ENCODE results near the gene UBTD2.

UBTD2 gene

GRCh38 chr5:172188893-172189692 lies 94.5 kb downstream of the UBTD2 start:
- no peak for DNase-seq

GRCh38 chr5:172188033-172188892 lies 95.3 kb downstream of the UBTD2 start, which contains the start of gene STK10:
STK10 (minus strand) TSS chr5:172188224; CDS start chr5:172188042, 182 bp downstream.
- DNase-seq: peak; percentile 84

- no peak for DNase-seq
Measured at GRCh38 chr5:172187118-172188032, 96.2 kb downstream of the UBTD2 start.

GRCh38 chr5:172186114-172186695 lies 97.4 kb downstream of the UBTD2 start:
- no peak for DNase-seq

- DNase-seq: no peak
Measured at GRCh38 chr5:172185096-172185461, 98.5 kb downstream of the UBTD2 start.

GRCh38 chr5:172183881-172184280 lies 99.7 kb downstream of the UBTD2 start:
- DNase-seq: no peak

GRCh38 chr5:172182291-172182690 lies 101.3 kb downstream of the UBTD2 start:
- no peak for DNase-seq

GRCh38 chr5:172180936-172181335 lies 102.6 kb downstream of the UBTD2 start:
- no peak for DNase-seq

GRCh38 chr5:172178991-172179989 lies 104.3 kb downstream of the UBTD2 start:
- DNase-seq: no peak

GRCh38 chr5:172178301-172178987 lies 105.1 kb downstream of the UBTD2 start:
- DNase-seq: no peak

GRCh38 chr5:172177176-172177575 lies 106.4 kb downstream of the UBTD2 start:
- no peak for DNase-seq

- DNase-seq: no peak
Measured at GRCh38 chr5:172175263-172175719, 108.3 kb downstream of the UBTD2 start.

- no peak for DNase-seq
Measured at GRCh38 chr5:172173564-172174153, 109.9 kb downstream of the UBTD2 start.

- no peak for DNase-seq
Measured at GRCh38 chr5:172172912-172173563, 110.5 kb downstream of the UBTD2 start.

- no peak for DNase-seq
Measured at GRCh38 chr5:172171118-172171517, 112.4 kb downstream of the UBTD2 start.

- DNase-seq: no peak
Measured at GRCh38 chr5:172170251-172170701, 113.3 kb downstream of the UBTD2 start.

GRCh38 chr5:172169216-172169615 lies 114.3 kb downstream of the UBTD2 start:
- no peak for DNase-seq

GRCh38 chr5:172168311-172168710 lies 115.3 kb downstream of the UBTD2 start:
- DNase-seq: no peak

GRCh38 chr5:172167895-172168294 lies 115.7 kb downstream of the UBTD2 start:
- no peak for DNase-seq
